SK-N-SH (cell line): ENCODE data around the gene EHD2.

Experiments
- EP300 ChIP-seq, 2 experiments: IDR thresholded peaks; 2 replicates each; pipeline versions ENCODE4 v1.4.0 to v1.6.1; 2012; ENCODE audit warnings: borderline replicate concordance in 1 of 2, low read depth in 1 of 2, low read length in 1 of 2
- MXI1 ChIP-seq: IDR thresholded peaks from 2 replicates; pipeline ENCODE4 v1.6.1; 2012; ENCODE audit warnings: mild to moderate bottlenecking, low read depth, low read length, improper control_type of control experiment
- PBX3 ChIP-seq: IDR thresholded peaks from 2 replicates; pipeline ENCODE4; 2012
- POLR2AphosphoS5 ChIP-seq: IDR thresholded peaks from 2 replicates; pipeline ENCODE4 v1.6.1; 2012; ENCODE audit warnings: low read depth, low read length
- RFX5 ChIP-seq: IDR thresholded peaks from 2 replicates; pipeline ENCODE4 v1.6.1; 2012; ENCODE audit warnings: mild to moderate bottlenecking, improper control_type of control experiment, low read length
- YY1 ChIP-seq: IDR thresholded peaks from 2 replicates; pipeline ENCODE4 v1.4.0; 2012; ENCODE audit warnings: low read depth, mild to moderate bottlenecking
- TF ChIP-seq, protein P1 (sequence below): fragments of 200-600 bp; sonication (generic); IDR thresholded peaks from 2 replicates; pipeline ENCODE4 v1.6.1; 2017; ENCODE audit warnings: antibody characterized with exemption, mild to moderate bottlenecking, moderate library complexity
- TF ChIP-seq, protein P2 (sequence below): IDR thresholded peaks from 2 replicates; pipeline ENCODE4 v1.4.0; 2012; ENCODE audit warnings: low read depth, borderline replicate concordance

GRCh38 chr19:47700934-47701716, 12.1 kb upstream of the EHD2 start:
- TF ChIP-seq, protein P1, sequence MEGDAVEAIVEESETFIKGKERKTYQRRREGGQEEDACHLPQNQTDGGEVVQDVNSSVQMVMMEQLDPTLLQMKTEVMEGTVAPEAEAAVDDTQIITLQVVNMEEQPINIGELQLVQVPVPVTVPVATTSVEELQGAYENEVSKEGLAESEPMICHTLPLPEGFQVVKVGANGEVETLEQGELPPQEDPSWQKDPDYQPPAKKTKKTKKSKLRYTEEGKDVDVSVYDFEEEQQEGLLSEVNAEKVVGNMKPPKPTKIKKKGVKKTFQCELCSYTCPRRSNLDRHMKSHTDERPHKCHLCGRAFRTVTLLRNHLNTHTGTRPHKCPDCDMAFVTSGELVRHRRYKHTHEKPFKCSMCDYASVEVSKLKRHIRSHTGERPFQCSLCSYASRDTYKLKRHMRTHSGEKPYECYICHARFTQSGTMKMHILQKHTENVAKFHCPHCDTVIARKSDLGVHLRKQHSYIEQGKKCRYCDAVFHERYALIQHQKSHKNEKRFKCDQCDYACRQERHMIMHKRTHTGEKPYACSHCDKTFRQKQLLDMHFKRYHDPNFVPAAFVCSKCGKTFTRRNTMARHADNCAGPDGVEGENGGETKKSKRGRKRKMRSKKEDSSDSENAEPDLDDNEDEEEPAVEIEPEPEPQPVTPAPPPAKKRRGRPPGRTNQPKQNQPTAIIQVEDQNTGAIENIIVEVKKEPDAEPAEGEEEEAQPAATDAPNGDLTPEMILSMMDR, result no peak
- no peak for TF ChIP-seq RFX5
- TF ChIP-seq EP300 (IDR thresholded peaks at IDR 0.05; ENCODE audit: borderline replicate concordance in 1 of 2, low read depth in 1 of 2, low read length in 1 of 2), result no peak
- TF ChIP-seq, protein P2, sequence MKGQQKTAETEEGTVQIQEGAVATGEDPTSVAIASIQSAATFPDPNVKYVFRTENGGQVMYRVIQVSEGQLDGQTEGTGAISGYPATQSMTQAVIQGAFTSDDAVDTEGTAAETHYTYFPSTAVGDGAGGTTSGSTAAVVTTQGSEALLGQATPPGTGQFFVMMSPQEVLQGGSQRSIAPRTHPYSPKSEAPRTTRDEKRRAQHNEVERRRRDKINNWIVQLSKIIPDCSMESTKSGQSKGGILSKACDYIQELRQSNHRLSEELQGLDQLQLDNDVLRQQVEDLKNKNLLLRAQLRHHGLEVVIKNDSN, result no peak
- no peak for TF ChIP-seq YY1
- TF ChIP-seq MXI1, result no peak
- TF ChIP-seq PBX3, result no peak
- no peak for TF ChIP-seq POLR2AphosphoS5
